Measurements from ENCODE around the gene CDH18.
A peak's percentile ranks its signal among the peaks of the same experiment; 100 is the strongest.

CDH18 gene

GRCh38 chr5:19615071-19615470 lies 372.9 kb downstream of the CDH18 start:
- no peak for DNase-seq

GRCh38 chr5:19608444-19609002 lies 379.5 kb downstream of the CDH18 start:
- no peak for DNase-seq

- no peak for DNase-seq
Measured at GRCh38 chr5:19605846-19606407, 382.1 kb downstream of the CDH18 start.

- no peak for DNase-seq
Measured at GRCh38 chr5:19584131-19584530, 403.9 kb downstream of the CDH18 start.

- DNase-seq, result no peak
Measured at GRCh38 chr5:19577882-19578281, 410.1 kb downstream of the CDH18 start.

GRCh38 chr5:19568004-19568403 lies 420.0 kb downstream of the CDH18 start:
- no peak for DNase-seq

GRCh38 chr5:19565466-19565865 lies 422.5 kb downstream of the CDH18 start:
- DNase-seq, result no peak

- DNase-seq, result no peak
Measured at GRCh38 chr5:19564036-19564435, 424.0 kb downstream of the CDH18 start.

GRCh38 chr5:19555876-19556275 lies 432.1 kb downstream of the CDH18 start:
- no peak for DNase-seq

GRCh38 chr5:19555436-19555835 lies 432.6 kb downstream of the CDH18 start:
- DNase-seq, result no peak

- DNase-seq, result no peak
Measured at GRCh38 chr5:19554524-19554923, 433.5 kb downstream of the CDH18 start.

GRCh38 chr5:19547640-19548039 lies 440.4 kb downstream of the CDH18 start:
- DNase-seq, result no peak

GRCh38 chr5:19546521-19546920 lies 441.5 kb downstream of the CDH18 start:
- DNase-seq, result no peak

- no peak for DNase-seq
Measured at GRCh38 chr5:19538607-19539006, 449.4 kb downstream of the CDH18 start.

- no peak for DNase-seq
Measured at GRCh38 chr5:19536387-19536786, 451.6 kb downstream of the CDH18 start.

GRCh38 chr5:19534751-19535150 lies 453.2 kb downstream of the CDH18 start:
- no peak for DNase-seq

GRCh38 chr5:19532936-19533335 lies 455.1 kb downstream of the CDH18 start:
- no peak for DNase-seq

- peak in 2 of 56 donors; percentile 2 to 19 for DNase-seq
Measured at GRCh38 chr5:19531374-19531952, 456.5 kb downstream of the CDH18 start.

- DNase-seq, result no peak
Measured at GRCh38 chr5:19519448-19519847, 468.6 kb downstream of the CDH18 start.

GRCh38 chr5:19498852-19499251 lies 489.1 kb downstream of the CDH18 start:
- no peak for DNase-seq

- DNase-seq, result no peak
Measured at GRCh38 chr5:19497229-19497815, 490.7 kb downstream of the CDH18 start.

- no peak for DNase-seq
Measured at GRCh38 chr5:19496056-19496455, 491.9 kb downstream of the CDH18 start.

GRCh38 chr5:19492861-19493260 lies 495.1 kb downstream of the CDH18 start:
- DNase-seq, result no peak

All from nucleus accumbens (tissue), 56 donors.